CD4-positive, alpha-beta T cell (primary cell): ENCODE results near the gene CDH12. TPM values are rescaled to one million over a fixed set of nuclear protein-coding genes. Genes with fewer than 3 reads are reported as not detected.
"Not testable (repeated sequence)": the region's sequence is repeated elsewhere in the genome, so short reads cannot be mapped to it uniquely, and the experiment has no call there.

Experiments
- ATAC-seq: fragments of 200-7000 bp; cut with Tn5 transposase; one replicate; pipeline ENCODE4 v1.10.0; 2022; ENCODE audit warnings: mild to moderate bottlenecking; ENCODE audit not compliant: poor library complexity
- CTCF ChIA-PET: fragments of 350-600 bp; sonication (Branson Sonifier 250); formaldehyde crosslinking; loops from one replicate; lab custom pipeline; 2021; ENCODE audit warnings: antibody characterized with exemption, inconsistent platforms; lab: Charles Lee
- POLR2A ChIA-PET: fragments of 350-600 bp; sonication (Branson Sonifier 250); formaldehyde crosslinking; loops from one replicate; lab custom pipeline; 2021; ENCODE audit warnings: antibody characterized with exemption, inconsistent platforms; lab: Charles Lee
- DNase-seq, 14 experiments: peaks; one replicate each; pipeline ENCODE4 v3.0.0-alpha.2; 2013 to 2020; ENCODE audit warnings: mixed read lengths in 2 of 14
- H3K27ac ChIP-seq, 2 donors: one replicate each; pipeline versions ENCODE4 v1.5.1 to v1.7.0; 2013; ENCODE audit warnings: low read length in 2 of 2, low read depth in 1 of 2, mild to moderate bottlenecking in 1 of 2
- H3K27me3 ChIP-seq, 2 experiments: 1 replicate in 1 of 2; 2 replicates in 1 of 2; pipeline versions ENCODE4 v1.6.1 to v1.7.0; 2013; ENCODE audit warnings: low read length in 2 of 2, control low read depth in 1 of 2, mild to moderate bottlenecking in 1 of 2, moderate library complexity in 1 of 2; ENCODE audit not compliant: insufficient read depth in 2 of 2, control insufficient read depth in 1 of 2
- H3K36me3 ChIP-seq: one replicate; pipeline ENCODE4 v1.6.1; 2013; ENCODE audit warnings: low read length, control low read depth; ENCODE audit not compliant: insufficient read depth
- H3K4me1 ChIP-seq: one replicate; pipeline ENCODE4 v1.6.1; 2013; ENCODE audit warnings: low read length, control low read depth; ENCODE audit not compliant: insufficient read depth
- H3K4me3 ChIP-seq: one replicate; pipeline ENCODE4 v1.5.1; 2013; ENCODE audit warnings: mild to moderate bottlenecking, low read length, moderate library complexity
- H3K9me3 ChIP-seq, 2 experiments: 1 replicate in 1 of 2; 2 replicates in 1 of 2; pipeline versions ENCODE4 v1.6.1 to v1.7.0; 2013; ENCODE audit warnings: low read length in 2 of 2, mild to moderate bottlenecking in 2 of 2, control low read depth in 1 of 2, moderate library complexity in 1 of 2; ENCODE audit not compliant: control insufficient read depth in 1 of 2, insufficient read depth in 1 of 2
- H3K27ac Mint-ChIP-seq: one replicate; pipeline ENCODE4 v1.8.0; 2020; ENCODE audit warnings: mixed read lengths
- H3K27me3 Mint-ChIP-seq: one replicate; pipeline ENCODE4 v1.8.0; 2021; ENCODE audit warnings: mixed read lengths
- H3K36me3 Mint-ChIP-seq: one replicate; pipeline ENCODE4 v1.8.0; 2021; ENCODE audit warnings: low read depth, mixed read lengths
- H3K4me1 Mint-ChIP-seq: one replicate; pipeline ENCODE4 v1.8.0; 2021; ENCODE audit warnings: low read depth, mixed read lengths
- H3K4me3 Mint-ChIP-seq: one replicate; pipeline ENCODE4 v1.8.0; 2020; ENCODE audit warnings: mild to moderate bottlenecking, mixed read lengths
- H3K9me3 Mint-ChIP-seq: one replicate; pipeline ENCODE4 v1.8.0; 2020; ENCODE audit warnings: mixed read lengths
- intact Hi-C, 2 experiments: fragments of 100-400 bp; cut with DNase I in 1 of 2; cut with micrococcal nuclease in 1 of 2; formaldehyde crosslinking; loops; one replicate each; pipeline versions ENCODE4 v1.15.1 to v1.9.0; 2023 to 2025; cut with DNase I, micrococcal nuclease
- total RNA-seq, 174 experiments: library from RNA in 2 of 174; stranded (reverse) in 2 of 174; gene quantifications; one replicate each; pipeline ENCODE4 v1.2.3 and lab custom pipeline; 2021 to 2026
- TF ChIP-seq, protein P1 (sequence below): fragments of 200-600 bp; IDR thresholded peaks from one replicate; pipeline ENCODE4 v1.8.0; 2022; ENCODE audit warnings: antibody characterized with exemption, mild to moderate bottlenecking

The CDH12 gene
- total RNA-seq, 2 experiments from 2014 or later = not detected

- H3K27me3 ChIP-seq = no peaks in the 10 kb centered on the region
- H3K36me3 ChIP-seq = no peaks in the 10 kb centered on the region
- Mint-ChIP-seq H3K36me3 (no peaks in the 10 kb centered on the region), H3K4me1 (no peaks in the 10 kb centered on the region), H3K9me3 (peaks cover 12% of the 10 kb centered on the region), H3K27ac (no peak overlapping the region), H3K27me3 (no peaks in the 10 kb centered on the region), H3K4me3 (no peak overlapping the region)
- peaks cover 7 to 9% of the 10 kb centered on the region in 2 experiments for H3K9me3 ChIP-seq
- ATAC-seq = no peak
- no peak overlapping the region for H3K27ac ChIP-seq
- intact Hi-C loops = no loop called here
- no peak for DNase-seq
- ChIA-PET CTCF (no interaction called here), POLR2A (no interaction called here)
- TF ChIP-seq, protein P1, sequence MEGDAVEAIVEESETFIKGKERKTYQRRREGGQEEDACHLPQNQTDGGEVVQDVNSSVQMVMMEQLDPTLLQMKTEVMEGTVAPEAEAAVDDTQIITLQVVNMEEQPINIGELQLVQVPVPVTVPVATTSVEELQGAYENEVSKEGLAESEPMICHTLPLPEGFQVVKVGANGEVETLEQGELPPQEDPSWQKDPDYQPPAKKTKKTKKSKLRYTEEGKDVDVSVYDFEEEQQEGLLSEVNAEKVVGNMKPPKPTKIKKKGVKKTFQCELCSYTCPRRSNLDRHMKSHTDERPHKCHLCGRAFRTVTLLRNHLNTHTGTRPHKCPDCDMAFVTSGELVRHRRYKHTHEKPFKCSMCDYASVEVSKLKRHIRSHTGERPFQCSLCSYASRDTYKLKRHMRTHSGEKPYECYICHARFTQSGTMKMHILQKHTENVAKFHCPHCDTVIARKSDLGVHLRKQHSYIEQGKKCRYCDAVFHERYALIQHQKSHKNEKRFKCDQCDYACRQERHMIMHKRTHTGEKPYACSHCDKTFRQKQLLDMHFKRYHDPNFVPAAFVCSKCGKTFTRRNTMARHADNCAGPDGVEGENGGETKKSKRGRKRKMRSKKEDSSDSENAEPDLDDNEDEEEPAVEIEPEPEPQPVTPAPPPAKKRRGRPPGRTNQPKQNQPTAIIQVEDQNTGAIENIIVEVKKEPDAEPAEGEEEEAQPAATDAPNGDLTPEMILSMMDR = no peak
- no peaks in the 10 kb centered on the region for H3K4me1 ChIP-seq
- H3K4me3 ChIP-seq = no peak overlapping the region
Observed at GRCh38 chr5:22319798-22320197, 533.3 kb downstream of the CDH12 start.

DNA sequence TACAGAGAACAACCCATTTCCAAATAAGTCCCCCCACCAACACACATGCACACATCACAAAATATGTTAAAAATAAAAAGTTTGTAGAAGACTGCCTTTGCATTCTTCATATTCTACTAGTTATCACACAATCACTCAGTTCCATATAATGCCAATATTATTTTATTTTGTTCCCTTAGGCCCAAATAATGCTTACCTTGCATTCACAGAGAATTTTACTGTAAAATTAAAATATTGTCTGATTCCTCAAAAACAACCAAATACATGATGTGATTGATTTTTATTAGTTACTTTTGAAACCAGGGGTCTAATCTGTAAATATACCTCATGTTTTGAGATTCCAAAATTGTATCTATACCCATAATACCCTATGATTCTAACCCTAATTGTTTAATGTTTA, 536.9 kb downstream of the CDH12 start:
- intact Hi-C loops = no loop called here
- CTCF ChIA-PET = no interaction called here
- TF ChIP-seq, protein P1 = no peak

DNA sequence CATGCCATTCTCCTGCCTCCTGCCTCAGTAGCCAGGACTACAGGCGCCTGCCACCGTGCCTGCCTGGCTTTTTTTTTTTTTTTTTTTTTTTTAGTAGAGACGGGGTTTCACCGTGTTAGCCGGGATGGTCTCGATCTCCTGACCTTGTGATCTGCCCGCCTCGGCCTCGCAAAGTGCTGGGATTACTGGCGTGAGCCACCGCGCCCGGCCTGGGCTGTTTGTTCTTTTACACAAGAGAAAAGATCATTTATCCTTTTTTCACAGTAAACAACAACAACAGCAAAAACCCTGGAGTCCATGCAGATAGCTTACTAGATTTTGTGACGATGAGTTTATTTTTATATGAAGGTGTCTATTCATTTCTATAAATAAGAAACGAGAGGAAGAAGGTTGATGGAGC, 538.1 kb downstream of the CDH12 start:
- intact Hi-C loops, POLR2A ChIA-PET, H3K36me3 ChIP-seq, CTCF ChIA-PET, H3K4me3 Mint-ChIP-seq, H3K36me3 Mint-ChIP-seq, H3K4me1 ChIP-seq, DNase-seq, H3K27me3 Mint-ChIP-seq, H3K4me1 Mint-ChIP-seq, ATAC-seq, H3K9me3 ChIP-seq, H3K27me3 ChIP-seq, H3K27ac Mint-ChIP-seq, H3K27ac ChIP-seq, H3K4me3 ChIP-seq: not testable (repeated sequence)
- peaks cover 16% of the 10 kb centered on the region for H3K9me3 Mint-ChIP-seq

More for the DNA sequence above, 536.9 kb downstream of the CDH12 start:
- Histone ChIP-seq H3K36me3 (no peaks in the 10 kb centered on the region), H3K9me3 (peaks cover 8 to 9% of the 10 kb centered on the region in 2 experiments), H3K27ac (no peak overlapping the region), H3K27me3 (no peaks in the 10 kb centered on the region), H3K4me3 (no peak overlapping the region), H3K4me1 (no peaks in the 10 kb centered on the region)
- H3K27ac Mint-ChIP-seq = no peak overlapping the region
- DNase-seq = no peak
- no peak overlapping the region for H3K4me3 Mint-ChIP-seq
- H3K9me3 Mint-ChIP-seq = peaks cover 19% of the 10 kb centered on the region
- POLR2A ChIA-PET = no interaction called here
- no peaks in the 10 kb centered on the region for H3K36me3 Mint-ChIP-seq
- ATAC-seq = no peak
- H3K27me3 Mint-ChIP-seq = no peaks in the 10 kb centered on the region
- no peaks in the 10 kb centered on the region for H3K4me1 Mint-ChIP-seq

DNA sequence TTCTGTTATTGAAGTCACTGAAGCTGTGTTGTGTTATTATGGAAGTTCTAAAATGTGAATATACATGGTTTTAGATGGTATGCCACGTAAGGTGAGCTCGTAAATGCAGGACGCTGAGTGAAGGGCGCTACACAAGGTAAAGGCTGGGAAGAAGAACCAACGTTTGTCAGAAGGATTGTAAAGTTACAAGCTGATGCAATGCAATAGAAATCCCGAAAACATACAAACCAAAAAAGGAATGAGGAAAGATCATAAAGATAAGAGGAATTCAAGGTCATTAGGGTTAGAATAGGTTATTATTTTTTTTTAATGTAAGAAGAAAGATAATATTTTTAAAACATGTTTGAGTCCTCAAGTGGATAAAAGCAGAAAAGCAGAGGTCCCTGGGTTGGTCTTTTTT, 538.6 kb downstream of the CDH12 start:
- H3K27ac ChIP-seq = no peak overlapping the region
- peaks cover 8 to 9% of the 10 kb centered on the region in 2 experiments for H3K9me3 ChIP-seq
- ATAC-seq (no peak), DNase-seq (no peak)
- Mint-ChIP-seq H3K27me3 (no peaks in the 10 kb centered on the region), H3K27ac (no peak overlapping the region), H3K4me1 (no peaks in the 10 kb centered on the region), H3K9me3 (peaks cover 16% of the 10 kb centered on the region), H3K36me3 (no peaks in the 10 kb centered on the region), H3K4me3 (no peak overlapping the region)
- TF ChIP-seq, protein P1 = no peak
- H3K36me3 ChIP-seq = no peaks in the 10 kb centered on the region
- ChIA-PET CTCF (no interaction called here), POLR2A (no interaction called here)
- H3K27me3 ChIP-seq = no peaks in the 10 kb centered on the region
- H3K4me1 ChIP-seq = no peaks in the 10 kb centered on the region
- intact Hi-C loops = no loop called here
- H3K4me3 ChIP-seq = no peak overlapping the region
